HepG2 (cell line): ENCODE measurements around the gene MAP6D1. TPM values are rescaled to one million over a fixed set of nuclear protein-coding genes. Genes with fewer than 3 reads are reported as not detected.

Experiments used
- FOXM1 ChIP-seq: sonication (generic); formaldehyde crosslinking; IDR thresholded peaks from 2 replicates; pipeline ENCODE4 v1.5.0; 2020; ENCODE audit warnings: missing genetic modification reagents
- GATAD1 ChIP-seq: IDR thresholded peaks from 2 replicates; pipeline ENCODE4 v1.6.1; 2016; ENCODE audit warnings: missing genetic modification reagents, missing compliant biosample characterization
- HES4 ChIP-seq: sonication (generic); formaldehyde crosslinking; IDR thresholded peaks from 2 replicates; pipeline ENCODE4 v1.9.0; 2021; ENCODE audit warnings: mild to moderate bottlenecking, missing genetic modification reagents, borderline replicate concordance
- KLF13 ChIP-seq: sonication (generic); formaldehyde crosslinking; IDR thresholded peaks from 2 replicates; pipeline ENCODE4 v1.4.0; 2020; ENCODE audit warnings: mild to moderate bottlenecking, missing genetic modification reagents
- PLRG1 ChIP-seq: fragments of 450-650 bp; conservative IDR thresholded peaks from 2 replicates; pipeline ENCODE4 v1.6.1; 2016
- RCOR2 ChIP-seq: IDR thresholded peaks from 2 replicates; pipeline ENCODE4 v1.6.1; 2016; ENCODE audit warnings: missing biosample characterization, missing genetic modification reagents
- ZFX ChIP-seq: sonication (generic); formaldehyde crosslinking; IDR thresholded peaks from 2 replicates; pipeline ENCODE4 v1.4.0; 2020; ENCODE audit warnings: mild to moderate bottlenecking, low read depth, missing genetic modification reagents, moderate library complexity
- ZFYVE20 ChIP-seq: sonication (generic); formaldehyde crosslinking; IDR thresholded peaks from 2 replicates; pipeline ENCODE4 v1.8.0; 2023; ENCODE audit warnings: low read depth, mild to moderate bottlenecking, moderate library complexity, missing genetic modification reagents, borderline replicate concordance
- ZNF225 ChIP-seq: sonication (generic); formaldehyde crosslinking; IDR thresholded peaks from 2 replicates; pipeline ENCODE4 v1.4.0; 2020; ENCODE audit warnings: mild to moderate bottlenecking, missing genetic modification reagents
- ZNF782 ChIP-seq: sonication (generic); formaldehyde crosslinking; IDR thresholded peaks from 2 replicates; pipeline ENCODE4 v1.4.0; 2020; ENCODE audit warnings: missing genetic modification reagents, mild to moderate bottlenecking, borderline replicate concordance
- ZSCAN25 ChIP-seq: sonication (generic); formaldehyde crosslinking; IDR thresholded peaks from 2 replicates; pipeline ENCODE4 v1.8.0; 2022; ENCODE audit warnings: mild to moderate bottlenecking, missing genetic modification reagents
- polyA plus RNA-seq, 8 experiments: library from polyadenylated mRNA; depleted of rRNA in 3 of 8; stranded (reverse) in 7 of 8; unstranded in 1 of 8; fragments of >200 nt; fragmentation: Illumina TruSeq in 4 of 8; extraction: Trizol in 4 of 8; gene quantifications; 2 replicates each; pipeline versions ENCODE4 v1.2.1 to v1.2.3, GENCODE V29; 2011 to 2016; ENCODE audit warnings: low read depth in 4 of 8, missing spikeins in 1 of 8, mixed read lengths in 1 of 8; ENCODE audit not compliant: insufficient read depth in 1 of 8
- total RNA-seq, 5 experiments: library from RNA; depleted of rRNA; stranded (reverse); fragments of >200 nt; fragmentation: Illumina TruSeq; extraction: Trizol; gene quantifications; 2 replicates each; pipeline ENCODE4 v1.2.3, GENCODE V29; 2016; ENCODE audit warnings: low read depth in 1 of 5
- TF ChIP-seq, protein P1 (sequence below): sonication (generic); formaldehyde crosslinking; IDR thresholded peaks from 2 replicates; pipeline ENCODE4 v1.4.0; 2020; ENCODE audit warnings: missing genetic modification reagents
- TF ChIP-seq, protein P2 (sequence below): sonication (generic); formaldehyde crosslinking; IDR thresholded peaks from 2 replicates; pipeline ENCODE4 v1.4.0; 2020; ENCODE audit warnings: missing genetic modification reagents
- TF ChIP-seq, protein P3 (sequence below): sonication (generic); formaldehyde crosslinking; IDR thresholded peaks from 2 replicates; pipeline ENCODE4 v1.4.0; 2020; ENCODE audit warnings: mild to moderate bottlenecking, missing genetic modification reagents, borderline replicate concordance

Gene MAP6D1
- total and polyA plus RNA-seq, 2 of the 13 experiments (the other 11 are each of a cell fraction or from before 2014, with no cell fraction given): 0.12 to 0.62 TPM

DNA sequence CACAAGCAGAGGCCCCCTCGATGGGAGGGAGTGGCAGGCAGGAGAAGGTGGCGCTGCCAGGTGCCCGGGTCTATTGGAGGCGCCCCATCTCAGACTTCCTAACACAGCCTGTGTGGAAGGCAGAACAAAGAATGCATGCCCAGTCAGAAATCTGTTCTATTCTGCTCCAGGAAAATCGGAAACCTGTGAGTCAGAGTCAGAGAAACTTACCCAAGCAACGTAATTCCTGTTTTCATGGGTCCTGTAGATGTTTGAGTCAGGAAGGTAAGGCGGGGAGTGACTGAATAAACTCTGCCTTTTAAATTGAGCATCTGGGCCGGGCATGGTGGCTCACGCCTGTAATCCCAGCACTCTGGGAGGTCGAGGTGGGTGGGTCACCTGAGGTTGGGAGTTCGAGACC is 13.7 kb downstream of the MAP6D1 start (continued):
- TF ChIP-seq, protein P1, sequence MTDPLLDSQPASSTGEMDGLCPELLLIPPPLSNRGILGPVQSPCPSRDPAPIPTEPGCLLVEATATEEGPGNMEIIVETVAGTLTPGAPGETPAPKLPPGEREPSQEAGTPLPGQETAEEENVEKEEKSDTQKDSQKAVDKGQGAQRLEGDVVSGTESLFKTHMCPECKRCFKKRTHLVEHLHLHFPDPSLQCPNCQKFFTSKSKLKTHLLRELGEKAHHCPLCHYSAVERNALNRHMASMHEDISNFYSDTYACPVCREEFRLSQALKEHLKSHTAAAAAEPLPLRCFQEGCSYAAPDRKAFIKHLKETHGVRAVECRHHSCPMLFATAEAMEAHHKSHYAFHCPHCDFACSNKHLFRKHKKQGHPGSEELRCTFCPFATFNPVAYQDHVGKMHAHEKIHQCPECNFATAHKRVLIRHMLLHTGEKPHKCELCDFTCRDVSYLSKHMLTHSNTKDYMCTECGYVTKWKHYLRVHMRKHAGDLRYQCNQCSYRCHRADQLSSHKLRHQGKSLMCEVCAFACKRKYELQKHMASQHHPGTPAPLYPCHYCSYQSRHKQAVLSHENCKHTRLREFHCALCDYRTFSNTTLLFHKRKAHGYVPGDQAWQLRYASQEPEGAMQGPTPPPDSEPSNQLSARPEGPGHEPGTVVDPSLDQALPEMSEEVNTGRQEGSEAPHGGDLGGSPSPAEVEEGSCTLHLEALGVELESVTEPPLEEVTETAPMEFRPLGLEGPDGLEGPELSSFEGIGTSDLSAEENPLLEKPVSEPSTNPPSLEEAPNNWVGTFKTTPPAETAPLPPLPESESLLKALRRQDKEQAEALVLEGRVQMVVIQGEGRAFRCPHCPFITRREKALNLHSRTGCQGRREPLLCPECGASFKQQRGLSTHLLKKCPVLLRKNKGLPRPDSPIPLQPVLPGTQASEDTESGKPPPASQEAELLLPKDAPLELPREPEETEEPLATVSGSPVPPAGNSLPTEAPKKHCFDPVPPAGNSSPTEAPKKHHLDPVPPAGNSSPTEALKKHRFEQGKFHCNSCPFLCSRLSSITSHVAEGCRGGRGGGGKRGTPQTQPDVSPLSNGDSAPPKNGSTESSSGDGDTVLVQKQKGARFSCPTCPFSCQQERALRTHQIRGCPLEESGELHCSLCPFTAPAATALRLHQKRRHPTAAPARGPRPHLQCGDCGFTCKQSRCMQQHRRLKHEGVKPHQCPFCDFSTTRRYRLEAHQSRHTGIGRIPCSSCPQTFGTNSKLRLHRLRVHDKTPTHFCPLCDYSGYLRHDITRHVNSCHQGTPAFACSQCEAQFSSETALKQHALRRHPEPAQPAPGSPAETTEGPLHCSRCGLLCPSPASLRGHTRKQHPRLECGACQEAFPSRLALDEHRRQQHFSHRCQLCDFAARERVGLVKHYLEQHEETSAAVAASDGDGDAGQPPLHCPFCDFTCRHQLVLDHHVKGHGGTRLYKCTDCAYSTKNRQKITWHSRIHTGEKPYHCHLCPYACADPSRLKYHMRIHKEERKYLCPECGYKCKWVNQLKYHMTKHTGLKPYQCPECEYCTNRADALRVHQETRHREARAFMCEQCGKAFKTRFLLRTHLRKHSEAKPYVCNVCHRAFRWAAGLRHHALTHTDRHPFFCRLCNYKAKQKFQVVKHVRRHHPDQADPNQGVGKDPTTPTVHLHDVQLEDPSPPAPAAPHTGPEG: no peak
- TF ChIP-seq, protein P2, sequence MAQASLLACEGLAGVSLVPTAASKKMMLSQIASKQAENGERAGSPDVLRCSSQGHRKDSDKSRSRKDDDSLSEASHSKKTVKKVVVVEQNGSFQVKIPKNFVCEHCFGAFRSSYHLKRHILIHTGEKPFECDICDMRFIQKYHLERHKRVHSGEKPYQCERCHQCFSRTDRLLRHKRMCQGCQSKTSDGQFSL (CRISPR knock-in tag): no peak
- TF ChIP-seq ZNF782 (CRISPR knock-in tag) (no peak), RCOR2 (no peak), ZNF225 (CRISPR knock-in tag) (no peak), FOXM1 (CRISPR knock-in tag) (no peak), ZFYVE20 (CRISPR knock-in tag) (no peak), GATAD1 (CRISPR knock-in tag) (no peak), PLRG1 (no peak), ZSCAN25 (CRISPR knock-in tag) (no peak), KLF13 (no peak), HES4 (CRISPR knock-in tag) (no peak), ZFX (CRISPR knock-in tag) (no peak)
- TF ChIP-seq, protein P3, sequence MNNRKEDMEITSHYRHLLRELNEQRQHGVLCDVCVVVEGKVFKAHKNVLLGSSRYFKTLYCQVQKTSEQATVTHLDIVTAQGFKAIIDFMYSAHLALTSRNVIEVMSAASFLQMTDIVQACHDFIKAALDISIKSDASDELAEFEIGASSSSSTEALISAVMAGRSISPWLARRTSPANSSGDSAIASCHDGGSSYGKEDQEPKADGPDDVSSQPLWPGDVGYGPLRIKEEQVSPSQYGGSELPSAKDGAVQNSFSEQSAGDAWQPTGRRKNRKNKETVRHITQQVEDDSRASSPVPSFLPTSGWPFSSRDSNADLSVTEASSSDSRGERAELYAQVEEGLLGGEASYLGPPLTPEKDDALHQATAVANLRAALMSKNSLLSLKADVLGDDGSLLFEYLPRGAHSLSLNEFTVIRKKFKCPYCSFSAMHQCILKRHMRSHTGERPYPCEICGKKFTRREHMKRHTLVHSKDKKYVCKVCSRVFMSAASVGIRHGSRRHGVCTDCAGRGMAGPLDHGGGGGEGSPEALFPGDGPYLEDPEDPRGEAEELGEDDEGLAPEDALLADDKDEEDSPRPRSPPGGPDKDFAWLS (CRISPR knock-in tag): no peak
- TF ChIP-seq, all 625 proteins: peak for 0
